ENCODE measurements around the gene NPAS3.

The NPAS3 gene

DNA sequence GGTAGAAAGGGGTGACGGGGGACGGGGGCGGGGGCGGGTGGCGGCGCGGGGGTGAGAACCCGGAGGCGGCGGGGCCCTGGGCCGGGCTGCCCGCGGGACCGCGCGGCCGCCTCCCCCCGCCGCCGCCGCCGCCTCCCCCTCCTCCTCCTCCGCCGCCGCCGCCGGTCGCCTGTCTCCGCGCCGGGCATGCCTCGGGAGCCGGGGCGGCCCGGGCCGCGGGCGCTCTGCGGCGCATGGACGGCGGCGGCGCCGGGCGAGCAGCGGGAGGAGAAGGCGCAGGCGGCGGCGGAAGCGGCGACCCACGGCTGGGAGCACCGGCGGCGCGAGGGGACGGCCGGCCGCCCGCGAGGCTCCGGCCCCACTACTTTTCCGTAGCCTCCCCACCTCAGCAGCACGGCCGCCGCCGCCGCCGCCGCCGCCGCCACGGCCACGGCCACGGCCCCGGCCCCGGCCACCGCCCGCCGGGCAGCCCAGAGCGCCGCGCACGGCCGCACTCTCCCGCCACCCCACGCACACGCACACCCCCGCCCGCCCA lies at the start of gene NPAS3:
NPAS3 (plus strand) TSS at position 161 of the 535 bp plus-strand sequence.
- H3K27ac ChIP-seq (ENCODE audit: low read length), result peak within 1 kb of the TSS; percentile 83
- H3K9me3 ChIP-seq (ENCODE audit: control insufficient read depth in 2 of 2, low read length in 2 of 2), result no peaks in the 10 kb centered on the region
- H3K4me1 ChIP-seq (ENCODE audit: control insufficient read depth, insufficient read depth, low read length), result peaks cover 15% of the 10 kb centered on the region
- no peaks in the 10 kb centered on the region for H3K36me3 ChIP-seq (ENCODE audit: control insufficient read depth in 2 of 2, insufficient read depth in 2 of 2, low read length in 2 of 2)
- H3K4me3 ChIP-seq (ENCODE audit: low read length in 2 of 2), result peak within 1 kb of the TSS; percentile 74 to 88
- H3K27me3 ChIP-seq (ENCODE audit: control insufficient read depth in 1 of 2, insufficient read depth in 2 of 2, low read length in 2 of 2), result no peaks in the 10 kb centered on the region
- H3K9ac ChIP-seq (ENCODE audit: low read length in 2 of 2), result peak within 1 kb of the TSS; percentile 62 to 88

DNA sequence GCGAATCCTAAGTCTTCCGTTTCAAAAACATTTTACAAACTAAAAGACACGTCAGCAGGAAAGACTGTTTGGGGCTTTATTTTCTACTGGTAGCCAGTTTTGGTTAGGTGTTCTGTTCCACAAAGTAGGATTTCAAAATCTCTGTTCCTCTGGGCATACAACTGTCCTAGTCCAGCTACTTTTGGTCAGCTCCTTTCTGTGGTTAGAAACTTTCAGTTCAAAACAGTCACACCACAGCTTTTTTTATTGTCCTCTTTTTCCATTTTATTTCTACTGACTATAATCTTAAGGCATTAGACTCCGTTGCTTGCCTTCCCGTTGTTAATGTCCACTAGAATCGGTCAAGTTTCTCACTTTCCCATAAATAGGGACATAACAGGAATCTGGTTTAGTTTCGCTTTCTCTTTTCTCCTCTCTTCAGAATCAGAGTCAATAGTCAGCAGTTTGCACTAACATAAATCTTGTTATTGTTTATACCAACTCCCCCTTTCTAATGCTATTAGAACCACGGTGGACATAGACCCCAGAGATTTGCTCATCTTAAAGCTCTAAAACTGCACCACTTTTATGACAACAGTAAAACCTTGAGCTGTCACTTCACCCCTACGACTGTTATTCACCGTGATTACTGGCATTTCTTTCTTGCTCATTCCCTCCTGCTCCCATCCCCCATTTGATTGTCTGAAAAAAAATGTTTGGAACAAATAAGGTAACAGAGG lies 41.5 kb upstream of the NPAS3 start:
- peak overlapping the region; percentile 70 to 74 for H3K4me3 ChIP-seq (ENCODE audit: low read length in 2 of 2)
- peaks cover 2% of the 10 kb centered on the region for H3K4me1 ChIP-seq (ENCODE audit: control insufficient read depth, insufficient read depth, low read length)
- no peaks in the 10 kb centered on the region for H3K36me3 ChIP-seq (ENCODE audit: control insufficient read depth in 2 of 2, insufficient read depth in 2 of 2, low read length in 2 of 2)
- H3K27me3 ChIP-seq (ENCODE audit: control insufficient read depth in 1 of 2, insufficient read depth in 2 of 2, low read length in 2 of 2), result no peaks in the 10 kb centered on the region
- peak overlapping the region; percentile 62 for H3K27ac ChIP-seq (ENCODE audit: low read length)
- peak overlapping the region; percentile 78 to 84 for H3K9ac ChIP-seq (ENCODE audit: low read length in 2 of 2)
- H3K9me3 ChIP-seq (ENCODE audit: control insufficient read depth in 2 of 2, low read length in 2 of 2), result no peaks in the 10 kb centered on the region

GRCh38 chr14:32897698-32898064 lies 41.0 kb upstream of the NPAS3 start:
- Histone ChIP-seq H3K27ac (ENCODE audit: low read length) (peak overlapping the region; percentile 62), H3K4me3 (ENCODE audit: low read length in 2 of 2) (peak overlapping the region; percentile 70 to 74), H3K4me1 (ENCODE audit: control insufficient read depth, insufficient read depth, low read length) (peaks cover 2% of the 10 kb centered on the region), H3K36me3 (ENCODE audit: control insufficient read depth in 2 of 2, insufficient read depth in 2 of 2, low read length in 2 of 2) (no peaks in the 10 kb centered on the region), H3K9ac (ENCODE audit: low read length in 2 of 2) (peak overlapping the region; percentile 78 to 84), H3K27me3 (ENCODE audit: control insufficient read depth in 1 of 2, insufficient read depth in 2 of 2, low read length in 2 of 2) (no peaks in the 10 kb centered on the region), H3K9me3 (ENCODE audit: control insufficient read depth in 2 of 2, low read length in 2 of 2) (no peaks in the 10 kb centered on the region)

- no peak overlapping the region for H3K4me3 ChIP-seq (ENCODE audit: low read length in 2 of 2)
- no peaks in the 10 kb centered on the region for H3K9me3 ChIP-seq (ENCODE audit: control insufficient read depth in 2 of 2, low read length in 2 of 2)
- no peak overlapping the region for H3K27ac ChIP-seq (ENCODE audit: low read length)
- H3K4me1 ChIP-seq (ENCODE audit: control insufficient read depth, insufficient read depth, low read length), result peaks cover 2% of the 10 kb centered on the region
- no peaks in the 10 kb centered on the region for H3K36me3 ChIP-seq (ENCODE audit: control insufficient read depth in 2 of 2, insufficient read depth in 2 of 2, low read length in 2 of 2)
- H3K27me3 ChIP-seq (ENCODE audit: control insufficient read depth in 1 of 2, insufficient read depth in 2 of 2, low read length in 2 of 2), result no peaks in the 10 kb centered on the region
- no peak overlapping the region for H3K9ac ChIP-seq (ENCODE audit: low read length in 2 of 2)
Observed at GRCh38 chr14:32898876-32899275, 39.8 kb upstream of the NPAS3 start.

DNA sequence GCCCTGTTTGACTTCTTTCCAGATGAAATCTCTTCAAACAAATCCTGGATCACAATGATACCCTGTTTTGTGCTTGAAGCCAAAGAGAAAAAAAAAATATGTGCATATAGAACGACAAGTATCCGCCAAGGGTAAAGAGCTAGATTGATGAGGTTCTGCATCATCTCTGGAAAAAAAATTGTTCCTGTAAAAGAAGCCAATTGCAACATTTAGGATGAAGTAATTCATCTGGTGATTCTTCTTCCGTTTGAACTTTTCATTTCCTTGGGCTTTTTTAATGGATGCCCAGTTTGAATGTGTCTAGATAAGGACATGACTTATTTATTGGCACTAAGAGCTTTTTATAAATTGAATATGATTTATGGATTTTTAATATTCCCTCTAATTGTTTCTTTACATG lies 38.1 kb upstream of the NPAS3 start:
- Histone ChIP-seq H3K4me3 (ENCODE audit: low read length in 2 of 2) (no peak overlapping the region), H3K27ac (ENCODE audit: low read length) (no peak overlapping the region), H3K27me3 (ENCODE audit: control insufficient read depth in 1 of 2, insufficient read depth in 2 of 2, low read length in 2 of 2) (no peaks in the 10 kb centered on the region), H3K36me3 (ENCODE audit: control insufficient read depth in 2 of 2, insufficient read depth in 2 of 2, low read length in 2 of 2) (no peaks in the 10 kb centered on the region), H3K9ac (ENCODE audit: low read length in 2 of 2) (no peak overlapping the region), H3K9me3 (ENCODE audit: control insufficient read depth in 2 of 2, low read length in 2 of 2) (no peaks in the 10 kb centered on the region), H3K4me1 (ENCODE audit: control insufficient read depth, insufficient read depth, low read length) (peaks cover 2% of the 10 kb centered on the region)

GRCh38 chr14:32905013-32905412 lies 33.7 kb upstream of the NPAS3 start:
- H3K4me1 ChIP-seq (ENCODE audit: control insufficient read depth, insufficient read depth, low read length), result no peaks in the 10 kb centered on the region
- H3K27me3 ChIP-seq (ENCODE audit: control insufficient read depth in 1 of 2, insufficient read depth in 2 of 2, low read length in 2 of 2), result no peaks in the 10 kb centered on the region
- H3K27ac ChIP-seq (ENCODE audit: low read length), result no peak overlapping the region
- H3K9ac ChIP-seq (ENCODE audit: low read length in 2 of 2), result no peak overlapping the region
- H3K9me3 ChIP-seq (ENCODE audit: control insufficient read depth in 2 of 2, low read length in 2 of 2), result no peaks in the 10 kb centered on the region
- no peaks in the 10 kb centered on the region for H3K36me3 ChIP-seq (ENCODE audit: control insufficient read depth in 2 of 2, insufficient read depth in 2 of 2, low read length in 2 of 2)
- H3K4me3 ChIP-seq (ENCODE audit: low read length in 2 of 2), result no peak overlapping the region

DNA sequence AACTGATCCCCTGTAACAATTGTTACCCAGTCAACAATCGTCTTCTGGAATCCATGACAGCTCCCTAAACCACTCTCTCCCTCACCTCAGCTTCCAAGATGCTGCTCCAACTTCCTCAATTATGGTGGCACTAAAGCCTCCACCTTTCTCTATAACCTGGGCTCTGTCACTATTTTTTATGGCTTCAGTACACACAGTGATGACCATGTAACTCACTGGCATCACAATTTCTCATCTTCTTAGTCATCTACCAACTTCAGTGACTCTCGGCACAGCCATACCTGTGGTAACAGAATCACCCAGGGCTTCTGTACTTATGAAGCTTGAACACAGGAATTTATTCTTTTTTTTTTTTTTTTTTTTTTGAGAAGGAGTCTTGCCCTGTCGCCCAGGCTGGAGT lies 32.0 kb upstream of the NPAS3 start:
- H3K9me3 ChIP-seq (ENCODE audit: control insufficient read depth in 2 of 2, low read length in 2 of 2), result no peaks in the 10 kb centered on the region
- H3K4me1 ChIP-seq (ENCODE audit: control insufficient read depth, insufficient read depth, low read length), result no peaks in the 10 kb centered on the region
- H3K9ac ChIP-seq (ENCODE audit: low read length in 2 of 2), result no peak overlapping the region
- H3K4me3 ChIP-seq (ENCODE audit: low read length in 2 of 2), result no peak overlapping the region
- H3K27me3 ChIP-seq (ENCODE audit: control insufficient read depth in 1 of 2, insufficient read depth in 2 of 2, low read length in 2 of 2), result no peaks in the 10 kb centered on the region
- no peak overlapping the region for H3K27ac ChIP-seq (ENCODE audit: low read length)
- no peaks in the 10 kb centered on the region for H3K36me3 ChIP-seq (ENCODE audit: control insufficient read depth in 2 of 2, insufficient read depth in 2 of 2, low read length in 2 of 2)

DNA sequence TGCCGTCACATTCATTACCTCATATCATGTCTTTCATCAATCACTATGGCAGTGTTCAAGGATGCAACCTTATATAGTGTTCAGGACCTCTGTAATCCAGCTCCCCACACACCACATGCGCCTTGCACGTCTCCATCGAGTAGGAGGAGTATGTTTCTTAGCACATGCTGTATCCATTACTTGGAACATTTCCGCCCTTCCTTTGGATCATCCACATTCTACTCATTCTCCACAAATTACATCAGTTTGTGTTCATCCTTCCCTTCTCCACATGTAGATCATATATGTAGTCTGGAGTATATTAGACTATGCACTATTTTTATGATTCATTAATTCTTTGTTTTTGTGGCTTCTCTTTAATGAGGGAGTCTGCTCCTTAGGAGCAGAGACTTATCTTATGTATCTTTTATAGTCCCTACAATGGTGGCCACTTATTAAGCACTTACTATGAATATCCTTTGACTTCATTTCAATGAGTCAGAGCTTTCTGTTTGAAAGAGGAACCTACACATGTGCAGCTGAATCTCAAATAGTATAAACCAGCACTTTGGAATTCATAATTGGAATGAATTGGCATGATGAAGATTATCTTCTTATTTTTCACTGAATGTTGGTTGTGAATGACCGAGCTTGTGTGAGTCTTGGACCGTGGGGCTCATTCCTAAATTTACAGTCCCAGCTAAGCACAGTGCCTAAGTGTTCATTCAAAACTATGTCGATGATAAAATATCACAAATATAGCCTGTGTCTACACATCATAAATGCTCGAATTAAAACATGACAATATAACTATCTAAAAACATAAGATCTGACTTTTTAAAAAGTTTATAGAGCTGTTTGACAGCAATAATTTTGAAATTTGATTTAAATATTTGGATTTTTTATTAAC lies 30.2 kb upstream of the NPAS3 start:
- H3K27me3 ChIP-seq (ENCODE audit: control insufficient read depth in 1 of 2, insufficient read depth in 2 of 2, low read length in 2 of 2), result no peaks in the 10 kb centered on the region
- no peak overlapping the region for H3K4me3 ChIP-seq (ENCODE audit: low read length in 2 of 2)
- H3K36me3 ChIP-seq (ENCODE audit: control insufficient read depth in 2 of 2, insufficient read depth in 2 of 2, low read length in 2 of 2), result no peaks in the 10 kb centered on the region
- H3K9ac ChIP-seq (ENCODE audit: low read length in 2 of 2), result no peak overlapping the region
- H3K4me1 ChIP-seq (ENCODE audit: control insufficient read depth, insufficient read depth, low read length), result no peaks in the 10 kb centered on the region
- no peak overlapping the region for H3K27ac ChIP-seq (ENCODE audit: low read length)
- H3K9me3 ChIP-seq (ENCODE audit: control insufficient read depth in 2 of 2, low read length in 2 of 2), result no peaks in the 10 kb centered on the region

- Histone ChIP-seq H3K27ac (ENCODE audit: low read length) (no peak overlapping the region), H3K36me3 (ENCODE audit: control insufficient read depth in 2 of 2, insufficient read depth in 2 of 2, low read length in 2 of 2) (no peaks in the 10 kb centered on the region), H3K4me1 (ENCODE audit: control insufficient read depth, insufficient read depth, low read length) (no peaks in the 10 kb centered on the region), H3K9ac (ENCODE audit: low read length in 2 of 2) (no peak overlapping the region), H3K4me3 (ENCODE audit: low read length in 2 of 2) (no peak overlapping the region), H3K9me3 (ENCODE audit: control insufficient read depth in 2 of 2, low read length in 2 of 2) (no peaks in the 10 kb centered on the region), H3K27me3 (ENCODE audit: control insufficient read depth in 1 of 2, insufficient read depth in 2 of 2, low read length in 2 of 2) (no peaks in the 10 kb centered on the region)
Observed at GRCh38 chr14:32913725-32914124, 25.0 kb upstream of the NPAS3 start.

- Histone ChIP-seq H3K36me3 (ENCODE audit: control insufficient read depth in 2 of 2, insufficient read depth in 2 of 2, low read length in 2 of 2) (no peaks in the 10 kb centered on the region), H3K4me1 (ENCODE audit: control insufficient read depth, insufficient read depth, low read length) (no peaks in the 10 kb centered on the region), H3K27me3 (ENCODE audit: control insufficient read depth in 1 of 2, insufficient read depth in 2 of 2, low read length in 2 of 2) (no peaks in the 10 kb centered on the region), H3K4me3 (ENCODE audit: low read length in 2 of 2) (no peak overlapping the region), H3K9ac (ENCODE audit: low read length in 2 of 2) (no peak overlapping the region), H3K9me3 (ENCODE audit: control insufficient read depth in 2 of 2, low read length in 2 of 2) (no peaks in the 10 kb centered on the region), H3K27ac (ENCODE audit: low read length) (no peak overlapping the region)
Observed at GRCh38 chr14:32914391-32914790, 24.3 kb upstream of the NPAS3 start.
